OCI-LY7 (cell line): ENCODE results near the gene FBXW12. TPM values are rescaled to one million over a fixed set of nuclear protein-coding genes. Genes with fewer than 3 reads are reported as not detected.

ENCODE experiments used
- BruUV-seq: library from RNA; stranded (reverse); fragments of 400-500 nt; replicated peaks from 2 replicates; lab custom pipeline; 2021; lab: Mats Ljungman, UMichigan
- CTCF ChIA-PET: fragments of 300-600 bp; sonication (Branson Sonifier 250); formaldehyde crosslinking; loops from one replicate; lab custom pipeline; 2022; ENCODE audit warnings: antibody characterized with exemption; ENCODE audit not compliant: unreplicated experiment; lab: Charles Lee
- POLR2A ChIA-PET: fragments of 300-600 bp; sonication (Branson Sonifier 250); formaldehyde crosslinking; loops from one replicate; lab custom pipeline; 2022; ENCODE audit warnings: antibody characterized with exemption; lab: Charles Lee
- DNase-seq: peaks from one replicate; pipeline ENCODE4 v3.0.0-alpha.2; 2015; ENCODE audit warnings: low spot score
- H2AFZ ChIP-seq: fragments of 200-600 bp; sonication (generic), shearing (Covaris generic); 2 replicates; pipeline ENCODE4 v1.6.1; 2014; ENCODE audit warnings: mild to moderate bottlenecking, antibody characterized with exemption, low read length, moderate library complexity
- H3K27ac ChIP-seq: fragments of 200-600 bp; sonication (generic); 2 replicates; pipeline ENCODE4 v1.5.1; 2014; ENCODE audit warnings: mixed run types, low read depth, mild to moderate bottlenecking, moderate library complexity, low read length, inconsistent platforms; ENCODE audit not compliant: poor library complexity, severe bottlenecking
- H3K36me3 ChIP-seq: fragments of 200-600 bp; sonication (generic); 2 replicates; pipeline ENCODE4 v1.6.1; 2014; ENCODE audit warnings: mild to moderate bottlenecking, antibody characterized with exemption, low read length, moderate library complexity, mixed read lengths; ENCODE audit not compliant: insufficient read depth
- H3K4me1 ChIP-seq: fragments of 200-600 bp; sonication (generic); 2 replicates; pipeline ENCODE4 v1.5.1; 2014; ENCODE audit warnings: mild to moderate bottlenecking, low read length; ENCODE audit not compliant: insufficient read depth, poor library complexity, severe bottlenecking
- H3K4me2 ChIP-seq: fragments of 200-600 bp; sonication (generic); 2 replicates; pipeline ENCODE4 v1.6.1; 2014; ENCODE audit warnings: mild to moderate bottlenecking, low read length
- H3K4me3 ChIP-seq: fragments of 200-600 bp; sonication (generic); 2 replicates; pipeline ENCODE4 v1.5.1; 2014; ENCODE audit warnings: mild to moderate bottlenecking, low read depth, low read length; ENCODE audit not compliant: poor library complexity, severe bottlenecking
- H3K79me2 ChIP-seq: fragments of 200-600 bp; sonication (generic); 2 replicates; pipeline ENCODE4 v1.6.1; 2016; ENCODE audit warnings: low read depth, mild to moderate bottlenecking, low read length, moderate library complexity, mixed read lengths; ENCODE audit not compliant: insufficient read depth
- H3K9me2 ChIP-seq: fragments of 200-600 bp; sonication (generic); 2 replicates; pipeline ENCODE4 v1.6.1; 2016; ENCODE audit warnings: mild to moderate bottlenecking, low read length, mixed read lengths; ENCODE audit not compliant: insufficient read depth
- H3K9me3 ChIP-seq: fragments of 200-600 bp; sonication (generic); 2 replicates; pipeline ENCODE4 v1.6.1; 2014; ENCODE audit warnings: mild to moderate bottlenecking, mixed run types, low read length, mixed read lengths
- H4K20me1 ChIP-seq: fragments of 200-600 bp; sonication (generic); 2 replicates; pipeline ENCODE4 v1.6.1; 2014; ENCODE audit warnings: mild to moderate bottlenecking, antibody characterized with exemption, low read length, moderate library complexity, mixed read lengths; ENCODE audit not compliant: insufficient read depth
- CTCF ChIP-seq: fragments of 200-600 bp; sonication (generic); conservative IDR thresholded peaks from 2 replicates; pipeline ENCODE4 v1.5.1; 2014; ENCODE audit warnings: mild to moderate bottlenecking, antibody characterized with exemption, low read length, moderate library complexity, mixed read lengths
- EZH2phosphoT487 ChIP-seq: fragments of 200-600 bp; sonication (generic); IDR thresholded peaks from 2 replicates; pipeline ENCODE4 v1.6.1; 2018; ENCODE audit warnings: low read depth, borderline replicate concordance, mild to moderate bottlenecking, mixed run types, antibody characterized with exemption, low read length, moderate library complexity, mixed read lengths
- intact Hi-C: fragments of 100-400 bp; cut with micrococcal nuclease; formaldehyde crosslinking; loops from one replicate; pipeline ENCODE4 v1.10.0; 2022; ENCODE audit not compliant: unreplicated experiment
- total RNA-seq, 2 experiments: library from RNA; depleted of rRNA in 1 of 2; stranded (reverse); fragments of >200 nt in 1 of 2; shearing (Covaris generic) in 1 of 2; gene quantifications; 2 replicates each; pipeline ENCODE4 v1.2.3, GENCODE V29; 2014 to 2022

The FBXW12 gene
- total RNA-seq, 2 experiments from 2014 or later, result 0.44 to 0.50 TPM

GRCh38 chr3:48402281-48402732, 30.3 kb downstream of the FBXW12 start:
- DNase-seq, result no peak
- no peaks in the 10 kb centered on the region for H3K4me1 ChIP-seq
- H3K9me3 ChIP-seq, result no peaks in the 10 kb centered on the region
- no peak overlapping the region for H2AFZ ChIP-seq
- no peak overlapping the region for H3K4me2 ChIP-seq
- no peaks in the 10 kb centered on the region for H3K36me3 ChIP-seq
- ChIA-PET POLR2A (no interaction called here), CTCF (no interaction called here)
- BruUV-seq, result no TSS peak
- H4K20me1 ChIP-seq, result no peaks in the 10 kb centered on the region
- H3K27ac ChIP-seq, result no peak overlapping the region
- intact Hi-C loops, result loop anchor here (10.0 kb wide), 1 partner anchor 232 kb away; the partner anchor contains the start of gene SLC26A6
- H3K4me3 ChIP-seq, result no peak overlapping the region
- H3K79me2 ChIP-seq, result no peaks in the 10 kb centered on the region
- no peak for TF ChIP-seq EZH2phosphoT487
- TF ChIP-seq CTCF, result no peak
- H3K9me2 ChIP-seq, result no peaks in the 10 kb centered on the region

DNA sequence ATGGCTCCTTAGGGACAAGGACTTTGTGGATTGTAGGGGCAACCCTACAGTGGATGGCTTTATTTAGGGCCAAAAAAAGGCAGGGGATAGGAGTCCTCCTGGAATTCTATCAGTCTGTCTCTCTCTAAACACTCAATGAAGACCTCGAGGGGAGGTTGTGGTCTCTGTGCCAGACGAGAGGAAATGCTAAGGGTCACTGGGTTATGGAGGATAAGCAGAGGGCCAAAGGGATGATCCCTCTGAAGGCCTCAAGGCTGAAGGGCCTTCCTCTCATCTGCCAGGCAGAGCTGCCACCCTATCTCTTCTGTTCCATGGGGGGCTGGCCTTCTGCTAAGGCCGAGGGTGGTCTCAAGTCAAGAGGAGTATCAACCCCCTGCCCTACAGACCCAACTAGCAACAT, 30.9 kb downstream of the FBXW12 start:
- H3K4me3 ChIP-seq, result no peak overlapping the region
- no peak overlapping the region for H3K4me2 ChIP-seq
- no peaks in the 10 kb centered on the region for H3K9me3 ChIP-seq
- POLR2A ChIA-PET, result no interaction called here
- H3K79me2 ChIP-seq, result no peaks in the 10 kb centered on the region
- H3K27ac ChIP-seq, result no peak overlapping the region
- intact Hi-C loops, result loop anchor here (10.0 kb wide), 1 partner anchor 232 kb away; the partner anchor contains the start of gene SLC26A6
- TF ChIP-seq CTCF (no peak), EZH2phosphoT487 (no peak)
- H2AFZ ChIP-seq, result no peak overlapping the region
- no peaks in the 10 kb centered on the region for H3K36me3 ChIP-seq
- no TSS peak for BruUV-seq
- no peak for DNase-seq
- H3K4me1 ChIP-seq, result no peaks in the 10 kb centered on the region
- CTCF ChIA-PET, result no interaction called here
- no peaks in the 10 kb centered on the region for H3K9me2 ChIP-seq
- H4K20me1 ChIP-seq, result no peaks in the 10 kb centered on the region
